ENCODE data around the gene TRMT1. TPM values are rescaled to one million over a fixed set of nuclear protein-coding genes. Genes with fewer than 3 reads are reported as not detected.

TRMT1 gene
- total and polyA plus RNA-seq, 2 experiments from 2014 or later = 88.6 to 90.1 TPM

- TF ChIP-seq CTCF (conservative IDR thresholded peaks at IDR 0.05; ENCODE audit: low read depth in 2 of 2) (no peak), REST (IDR thresholded peaks at IDR 0.05; ENCODE audit: unreplicated experiment) (no peak), NANOG (IDR thresholded peaks at IDR 0.05; ENCODE audit: borderline replicate concordance) (no peak)
These were observed 14.7 kb downstream of the TRMT1 start (continued) for GRCh38 chr19:13101590-13102415.

GRCh38 chr19:13100841-13101589 is 15.5 kb downstream of the TRMT1 start:
- Histone ChIP-seq H4K20me1 (replicated peaks; ENCODE audit: insufficient read depth) (peaks cover 9% of the 10 kb centered on the region; the same call in 1 of the 2 replicates), H3K36me3 (ENCODE audit: insufficient read depth) (no peaks in the 10 kb centered on the region), H3K4me1 (ENCODE audit: insufficient read depth) (peaks cover 31% of the 10 kb centered on the region), H3K27me3 (ENCODE audit: insufficient read depth) (peaks cover 66% of the 10 kb centered on the region), H3K79me2 (replicated peaks; ENCODE audit: insufficient read depth) (no peaks in the 10 kb centered on the region), H3K9me2 (ENCODE audit: insufficient read depth) (no peaks in the 10 kb centered on the region), H3K4me2 (no peak overlapping the region), H3K27ac (ENCODE audit: low read depth) (no peak overlapping the region), H2AFZ (no peak overlapping the region), H3K4me3 (no peak overlapping the region), H3F3A (replicated peaks; ENCODE audit: low read depth) (peaks cover 31% of the 10 kb centered on the region)
- Mint-ChIP-seq H3K4me3 (peak overlapping the region; percentile 19; the same call in 2 of the 3 replicates), H3K4me1 (peaks cover 17% of the 10 kb centered on the region), H3K9me3 (no peaks in the 10 kb centered on the region), H3K27me3 (ENCODE audit: insufficient read depth, low read depth, poor library complexity) (peaks cover 60% of the 10 kb centered on the region), H3K27ac (no peak overlapping the region), H3K36me3 (ENCODE audit: low read depth) (no peaks in the 10 kb centered on the region; the same call in 1 of the 3 replicates)
- DNase-seq (ENCODE audit: low spot score) (peak; percentile 76), ATAC-seq (peak; percentile 4)
- TF ChIP-seq JUNB (IDR thresholded peaks at IDR 0.05; ENCODE audit: unreplicated experiment) = no peak
- no peak for TF ChIP-seq ZNF331 (CRISPR knock-in tag; IDR thresholded peaks at IDR 0.05; ENCODE audit: low read depth)
- no peak for TF ChIP-seq CREB1 (CRISPR knock-in tag; IDR thresholded peaks at IDR 0.05; ENCODE audit: low read depth)
- no peak for TF ChIP-seq STAT1 (IDR thresholded peaks at IDR 0.05; ENCODE audit: unreplicated experiment)
- peak; percentile 53 to 76 for TF ChIP-seq CTCF (conservative IDR thresholded peaks at IDR 0.05; ENCODE audit: low read depth in 2 of 2)
- TF ChIP-seq NANOG (IDR thresholded peaks at IDR 0.05; ENCODE audit: borderline replicate concordance) = no peak

All from GM23338 (cell line).